Neural progenitor cell (in vitro differentiated cells): ENCODE results near the gene PTPN18.

Experiments
- EZH2phosphoT487 ChIP-seq: fragments of 200-600 bp; sonication (generic); IDR thresholded peaks from 2 replicates; pipeline ENCODE4 v1.6.1; 2017; ENCODE audit warnings: antibody characterized with exemption
- TF ChIP-seq, protein P1 (sequence below): fragments of 200-600 bp; sonication (generic); IDR thresholded peaks from 2 replicates; pipeline ENCODE4 v1.5.1; 2017; ENCODE audit warnings: antibody characterized with exemption, mild to moderate bottlenecking

DNA sequence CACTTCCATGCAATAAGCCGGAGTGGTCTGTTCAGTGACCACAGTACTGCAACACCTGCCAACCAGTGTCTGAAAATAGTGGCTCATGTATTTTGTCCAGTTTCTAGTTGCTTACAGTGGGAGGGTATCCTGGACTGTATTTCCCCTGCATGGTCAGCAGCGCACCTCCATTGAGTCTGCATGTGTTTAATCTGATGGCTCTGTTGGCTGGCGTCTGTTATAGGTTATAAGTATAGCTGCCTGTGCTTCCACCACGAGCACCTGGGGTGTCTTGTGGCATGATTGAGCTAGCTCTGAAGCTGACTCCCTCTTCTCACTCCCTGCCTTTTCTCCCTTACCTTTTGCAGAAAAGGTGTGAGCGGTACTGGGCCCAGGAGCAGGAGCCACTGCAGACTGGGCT is 12.9 kb downstream of the PTPN18 start:
- TF ChIP-seq, protein P1, sequence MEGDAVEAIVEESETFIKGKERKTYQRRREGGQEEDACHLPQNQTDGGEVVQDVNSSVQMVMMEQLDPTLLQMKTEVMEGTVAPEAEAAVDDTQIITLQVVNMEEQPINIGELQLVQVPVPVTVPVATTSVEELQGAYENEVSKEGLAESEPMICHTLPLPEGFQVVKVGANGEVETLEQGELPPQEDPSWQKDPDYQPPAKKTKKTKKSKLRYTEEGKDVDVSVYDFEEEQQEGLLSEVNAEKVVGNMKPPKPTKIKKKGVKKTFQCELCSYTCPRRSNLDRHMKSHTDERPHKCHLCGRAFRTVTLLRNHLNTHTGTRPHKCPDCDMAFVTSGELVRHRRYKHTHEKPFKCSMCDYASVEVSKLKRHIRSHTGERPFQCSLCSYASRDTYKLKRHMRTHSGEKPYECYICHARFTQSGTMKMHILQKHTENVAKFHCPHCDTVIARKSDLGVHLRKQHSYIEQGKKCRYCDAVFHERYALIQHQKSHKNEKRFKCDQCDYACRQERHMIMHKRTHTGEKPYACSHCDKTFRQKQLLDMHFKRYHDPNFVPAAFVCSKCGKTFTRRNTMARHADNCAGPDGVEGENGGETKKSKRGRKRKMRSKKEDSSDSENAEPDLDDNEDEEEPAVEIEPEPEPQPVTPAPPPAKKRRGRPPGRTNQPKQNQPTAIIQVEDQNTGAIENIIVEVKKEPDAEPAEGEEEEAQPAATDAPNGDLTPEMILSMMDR, result no peak
- no peak for TF ChIP-seq EZH2phosphoT487
